Esophagus muscularis mucosa (tissue), 4 donors: ENCODE results near the gene CNTLN. TPM values are rescaled to one million over a fixed set of nuclear protein-coding genes. Genes with fewer than 3 reads are reported as not detected.

Experiments used
- DNase-seq: peaks from one replicate; pipeline ENCODE4 v3.0.0-alpha.2; 2017; ENCODE audit errors: extremely low spot score
- H3K27ac ChIP-seq, 4 donors: fragments of 200-600 bp; sonication (generic); replicated peaks in 1 of 4; 1 replicate in 3 of 4; 2 replicates in 1 of 4; pipeline ENCODE4 v1.5.1; 2016 to 2019; ENCODE audit warnings: mild to moderate bottlenecking in 1 of 4
- H3K27me3 ChIP-seq, 4 donors: fragments of 200-600 bp; sonication (generic); one replicate each; pipeline versions ENCODE4 v1.5.1 to v1.6.0; 2016 to 2019
- H3K36me3 ChIP-seq, 4 donors: fragments of 200-600 bp; sonication (generic); one replicate each; pipeline ENCODE4 v1.5.1; 2016 to 2019
- H3K4me1 ChIP-seq, 4 donors: fragments of 200-600 bp; sonication (generic); one replicate each; pipeline ENCODE4 v1.5.1; 2016 to 2019
- H3K4me3 ChIP-seq, 4 donors: fragments of 200-600 bp; sonication (generic); 1 replicate in 2 of 4; 2 replicates in 2 of 4; pipeline ENCODE4 v1.5.1; 2016 to 2019; ENCODE audit warnings: mild to moderate bottlenecking in 4 of 4, moderate library complexity in 1 of 4
- H3K9me3 ChIP-seq, 4 donors: fragments of 200-600 bp; sonication (generic); 1 replicate in 3 of 4; 2 replicates in 1 of 4; pipeline ENCODE4 v1.5.1; 2016 to 2019
- CTCF ChIP-seq, 3 experiments: fragments of 200-600 bp in 2 of 3; fragments of 450-650 bp in 1 of 3; sonication (generic) in 2 of 3; IDR thresholded peaks; one replicate each; pipeline ENCODE4 v1.5.1; 2017 to 2019; ENCODE audit warnings: antibody characterized with exemption in 3 of 3, mild to moderate bottlenecking in 2 of 3, moderate library complexity in 1 of 3
- EP300 ChIP-seq: sonication (generic); formaldehyde crosslinking; IDR thresholded peaks from one replicate; pipeline ENCODE4 v1.6.1; 2017; ENCODE audit warnings: antibody characterized with exemption
- POLR2A ChIP-seq: fragments of 450-650 bp; IDR thresholded peaks from one replicate; pipeline ENCODE4 v1.6.1; 2017; ENCODE audit warnings: antibody characterized with exemption, moderate library complexity, mild to moderate bottlenecking, low read depth
- POLR2AphosphoS5 ChIP-seq, 2 donors: sonication (generic); formaldehyde crosslinking; IDR thresholded peaks; one replicate each; pipeline ENCODE4 v1.6.1; 2017; ENCODE audit warnings: antibody characterized with exemption in 2 of 2
- WGBS: methylation state at CpG from one replicate; pipeline ENCODE4 v1.1.5; 2018; 5-methylcytosine and 5-hydroxymethylcytosine counted together
- intact Hi-C: fragments of 100-400 bp; cut with DNase I; formaldehyde crosslinking; loops from one replicate; pipeline ENCODE4 v1.15.1; 2023
- total RNA-seq, 4 donors: library from RNA; depleted of rRNA; stranded (reverse); fragments of >200 nt; gene quantifications; one replicate each; pipeline versions ENCODE4 v1.1.0 to v1.2.1, GENCODE V29; 2016

CNTLN gene
- total RNA-seq, 4 donors from 2014 or later = 9.4 to 14.1 (median 12.0) TPM

- no peak for DNase-seq
- Histone ChIP-seq H3K27ac (peak overlapping the region in 2 of 4 donors; percentile 30 to 32), H3K27me3 (no peaks in the 10 kb centered on the region), H3K36me3 (no peaks in the 10 kb centered on the region), H3K4me3 (no peak overlapping the region), H3K9me3 (no peaks in the 10 kb centered on the region), H3K4me1 (peaks cover 0 to 18% (median 16%) of the 10 kb centered on the region in 4 donors)
- TF ChIP-seq EP300 (no peak), CTCF (IDR thresholded peaks at IDR 0.05) (no peak), POLR2AphosphoS5 (IDR thresholded peaks at IDR 0.05) (no peak), POLR2A (no peak)
- WGBS = 42% methylated on average over 3 of the region's 3 CpGs
- intact Hi-C loops = loop anchor here (2.0 kb wide), 1 partner anchor 345 kb away; no protein-coding TSS in a partner anchor
These were observed 17.5 kb upstream of the CNTLN start for GRCh38 chr9:17117372-17117771.

GRCh38 chr9:17120203-17120602 lies 14.6 kb upstream of the CNTLN start:
- H3K27ac ChIP-seq = no peak overlapping the region
- DNase-seq = no peak
- H3K4me1 ChIP-seq = peaks cover 0 to 18% (median 16%) of the 10 kb centered on the region in 4 donors
- intact Hi-C loops = no loop called here
- no peaks in the 10 kb centered on the region for H3K36me3 ChIP-seq
- no peak overlapping the region for H3K4me3 ChIP-seq
- WGBS = 96% methylated on average over 1 of the region's 1 CpG
- no peaks in the 10 kb centered on the region for H3K27me3 ChIP-seq
- H3K9me3 ChIP-seq = no peaks in the 10 kb centered on the region
- TF ChIP-seq CTCF (IDR thresholded peaks at IDR 0.05) = no peak
- TF ChIP-seq POLR2A = no peak
- no peak for TF ChIP-seq EP300
- TF ChIP-seq POLR2AphosphoS5 (IDR thresholded peaks at IDR 0.05) = no peak

- H3K36me3 ChIP-seq = no peaks in the 10 kb centered on the region
- intact Hi-C loops = no loop called here
- no peaks in the 10 kb centered on the region for H3K27me3 ChIP-seq
- no peak overlapping the region for H3K27ac ChIP-seq
- TF ChIP-seq POLR2A (no peak), CTCF (IDR thresholded peaks at IDR 0.05) (no peak), POLR2AphosphoS5 (IDR thresholded peaks at IDR 0.05) (no peak), EP300 (no peak)
- WGBS = 83% methylated on average over 2 of the region's 2 CpGs
- DNase-seq = no peak
- H3K9me3 ChIP-seq = no peaks in the 10 kb centered on the region
- peaks cover 0 to 18% (median 16%) of the 10 kb centered on the region in 4 donors for H3K4me1 ChIP-seq
- H3K4me3 ChIP-seq = no peak overlapping the region
These were observed 13.6 kb upstream of the CNTLN start for GRCh38 chr9:17121264-17121663.

GRCh38 chr9:17130291-17130690 lies 4.5 kb upstream of the CNTLN start:
- Histone ChIP-seq H3K36me3 (no peaks in the 10 kb centered on the region), H3K4me3 (no peak overlapping the region), H3K27me3 (no peaks in the 10 kb centered on the region), H3K4me1 (peaks cover 6 to 10% (median 7%) of the 10 kb centered on the region in 4 donors), H3K27ac (no peak overlapping the region), H3K9me3 (no peaks in the 10 kb centered on the region)
- no peak for DNase-seq
- WGBS = 84% methylated on average over 4 of the region's 4 CpGs
- intact Hi-C loops = no loop called here
- no peak for TF ChIP-seq EP300
- TF ChIP-seq POLR2A = no peak
- no peak for TF ChIP-seq POLR2AphosphoS5 (IDR thresholded peaks at IDR 0.05)
- TF ChIP-seq CTCF (IDR thresholded peaks at IDR 0.05) = no peak

- H3K27me3 ChIP-seq = no peaks in the 10 kb centered on the region
- no peak for TF ChIP-seq EP300
- no peak for TF ChIP-seq POLR2A
- TF ChIP-seq CTCF (IDR thresholded peaks at IDR 0.05) = no peak
- no peak for TF ChIP-seq POLR2AphosphoS5 (IDR thresholded peaks at IDR 0.05)
- no peak overlapping the region for H3K4me3 ChIP-seq
- intact Hi-C loops = no loop called here
- peaks cover 6 to 10% (median 7%) of the 10 kb centered on the region in 4 donors for H3K4me1 ChIP-seq
- no peaks in the 10 kb centered on the region for H3K9me3 ChIP-seq
- DNase-seq = no peak
- 95% methylated on average over 2 of the region's 2 CpGs for WGBS
- no peaks in the 10 kb centered on the region for H3K36me3 ChIP-seq
- no peak overlapping the region for H3K27ac ChIP-seq
These were observed 4.1 kb upstream of the CNTLN start for GRCh38 chr9:17130725-17131124.
